Stimulated activated CD8-positive, alpha-beta memory T cell treated with anti-CD3 and anti-CD28 coated beads, Interleukin-15, amount 100 ng/mL, for 4 hours (primary cell): Measurements from ENCODE around the gene TBC1D7.
A peak's percentile ranks its signal among the peaks of the same experiment; 100 is the strongest.

Experiments used
- DNase-seq, 2 donors: peaks; one replicate each; pipeline ENCODE4 v3.0.0-alpha.2; 2020; ENCODE audit warnings: low read depth in 2 of 2

TBC1D7 gene

DNA sequence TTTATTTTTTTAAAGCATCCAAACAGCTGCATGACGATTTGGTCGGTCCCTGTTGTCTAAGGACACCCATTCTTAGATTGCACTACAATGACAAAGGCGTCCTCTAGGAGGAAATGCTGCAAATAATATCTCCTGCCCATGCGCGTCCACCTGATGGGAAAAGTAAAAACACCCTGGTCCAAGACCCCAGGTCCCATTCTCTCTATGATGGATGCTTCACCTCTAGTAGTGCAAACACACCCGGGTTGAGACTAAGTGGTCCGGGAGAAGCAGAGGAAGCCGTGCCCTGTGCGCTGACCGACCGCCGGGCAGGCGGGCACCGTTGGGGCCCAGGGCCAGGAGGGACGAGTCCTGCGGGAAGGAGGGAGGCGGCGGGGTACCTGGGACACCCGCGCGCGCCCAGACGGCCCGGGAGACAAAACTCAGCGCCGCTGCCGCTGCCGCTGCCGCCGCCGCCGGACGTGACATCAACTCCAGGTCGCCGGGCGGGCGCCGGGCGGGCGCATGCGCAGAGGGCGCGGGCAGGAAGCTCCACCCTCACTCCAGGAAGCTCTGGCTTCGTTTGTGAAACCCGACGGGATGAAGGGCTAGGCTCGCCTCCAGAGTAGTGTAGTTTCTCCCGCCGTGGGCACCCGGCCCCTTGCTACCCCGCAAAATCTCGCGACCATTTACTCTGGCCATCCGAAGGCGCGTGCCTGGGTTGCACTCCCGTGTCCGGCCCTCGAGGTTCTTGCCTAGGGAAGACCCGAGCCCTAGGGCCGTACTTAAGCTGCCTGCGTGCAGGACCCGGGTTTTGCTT, at the start of gene TBC1D7:
Gene TBC1D7 (minus strand): TSS at position 462 of the 799 bp plus-strand sequence. CDS start 1,639 bp downstream, outside the sequence.
- peak; percentile 84 to 89 for DNase-seq

DNA sequence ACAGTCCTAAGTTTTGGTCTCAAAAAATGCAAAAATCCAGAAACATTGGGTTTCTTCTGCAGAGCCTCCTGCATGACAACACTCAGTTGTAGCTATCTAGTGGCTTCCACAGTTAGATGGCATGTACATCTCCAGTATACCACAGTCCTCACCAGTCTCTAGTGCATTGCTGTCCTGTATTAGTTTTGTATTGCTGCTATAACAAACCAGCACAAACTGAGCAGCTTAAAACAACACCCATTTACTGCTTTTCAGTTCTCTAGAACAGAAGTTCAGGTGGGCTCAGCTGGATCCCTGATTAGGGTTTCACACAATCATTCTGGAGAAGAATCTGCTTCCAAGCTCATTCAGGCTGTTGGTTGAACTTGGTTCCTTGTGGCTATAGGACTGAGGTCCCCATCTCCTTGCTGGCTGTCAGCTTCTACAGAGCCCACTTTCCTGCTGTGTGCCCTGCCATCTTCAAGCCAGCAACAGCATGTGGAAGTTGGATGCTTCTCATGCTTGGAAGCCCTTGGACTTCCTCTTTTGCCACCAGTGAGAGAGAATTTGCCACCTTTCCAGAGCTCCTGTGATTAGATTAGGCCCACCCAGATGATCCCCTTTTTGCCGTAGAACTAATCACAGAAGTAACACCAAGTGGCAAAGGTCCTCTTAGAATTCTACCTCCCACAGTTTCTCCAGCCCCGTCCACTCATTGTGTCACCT, 48.9 kb upstream of the TBC1D7 start:
- DNase-seq, result no peak

DNA sequence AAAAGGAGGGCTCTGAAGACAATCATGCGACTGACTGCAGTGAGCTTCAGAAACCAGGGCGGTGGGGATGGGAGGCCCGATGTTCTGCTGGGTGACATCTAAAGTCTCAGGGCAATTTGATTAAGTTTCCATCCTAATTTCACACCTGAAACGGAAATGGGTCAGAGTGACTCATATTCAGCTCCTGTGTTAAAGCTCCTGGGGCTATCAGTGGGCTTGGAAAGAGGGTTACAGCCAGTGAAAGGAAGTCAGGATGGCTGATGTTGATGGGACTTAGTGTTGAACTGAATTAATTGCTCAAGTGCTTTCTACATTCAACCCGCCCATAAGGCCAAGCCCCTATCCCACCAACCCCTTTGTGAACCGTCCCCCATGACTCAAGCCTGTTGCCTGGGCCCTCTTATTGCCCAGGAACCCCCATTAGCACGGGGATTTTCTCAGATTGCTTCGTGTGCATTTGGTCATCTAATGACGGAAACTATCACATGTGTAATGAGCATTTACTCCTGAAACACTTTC, 47.1 kb upstream of the TBC1D7 start:
- no peak for DNase-seq

DNA sequence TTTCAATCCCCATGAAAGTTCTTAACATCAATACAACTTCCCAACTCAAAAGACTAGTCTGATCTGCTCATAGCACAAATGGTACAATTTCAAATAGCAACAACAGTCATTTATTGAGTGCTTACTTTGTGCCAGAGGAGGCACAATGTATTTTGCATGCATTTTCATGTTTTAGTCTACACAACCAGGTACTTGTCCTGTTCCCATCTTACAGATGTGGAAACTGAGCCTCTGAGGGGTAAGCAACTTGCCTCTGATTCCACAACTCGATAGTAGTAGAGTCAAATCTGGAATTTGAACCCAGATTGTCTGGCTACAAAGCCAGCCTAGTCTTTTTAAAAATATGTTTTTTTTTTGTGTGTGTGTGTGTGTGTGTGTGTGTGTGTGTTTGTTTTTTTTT, 45.6 kb upstream of the TBC1D7 start:
- DNase-seq, result no peak

DNA sequence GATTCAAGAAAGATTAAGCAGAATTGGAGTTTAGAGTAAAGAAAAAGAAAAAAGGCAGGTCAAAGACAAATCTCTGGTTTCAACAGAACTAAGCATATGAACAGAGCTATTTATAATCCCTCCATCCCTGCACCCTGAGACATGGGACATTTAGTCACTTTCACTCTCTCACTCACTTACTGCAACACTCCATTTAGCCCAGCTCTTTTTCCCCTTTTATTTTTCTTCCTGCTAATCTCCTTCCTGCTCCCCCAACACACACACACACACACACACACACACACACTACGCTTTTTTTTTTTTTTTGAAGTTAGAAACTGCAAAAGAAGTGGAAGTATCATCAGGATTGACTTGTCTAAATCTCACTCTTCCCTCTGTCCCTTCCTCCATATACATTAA, 45.1 kb upstream of the TBC1D7 start:
- DNase-seq, result no peak

DNA sequence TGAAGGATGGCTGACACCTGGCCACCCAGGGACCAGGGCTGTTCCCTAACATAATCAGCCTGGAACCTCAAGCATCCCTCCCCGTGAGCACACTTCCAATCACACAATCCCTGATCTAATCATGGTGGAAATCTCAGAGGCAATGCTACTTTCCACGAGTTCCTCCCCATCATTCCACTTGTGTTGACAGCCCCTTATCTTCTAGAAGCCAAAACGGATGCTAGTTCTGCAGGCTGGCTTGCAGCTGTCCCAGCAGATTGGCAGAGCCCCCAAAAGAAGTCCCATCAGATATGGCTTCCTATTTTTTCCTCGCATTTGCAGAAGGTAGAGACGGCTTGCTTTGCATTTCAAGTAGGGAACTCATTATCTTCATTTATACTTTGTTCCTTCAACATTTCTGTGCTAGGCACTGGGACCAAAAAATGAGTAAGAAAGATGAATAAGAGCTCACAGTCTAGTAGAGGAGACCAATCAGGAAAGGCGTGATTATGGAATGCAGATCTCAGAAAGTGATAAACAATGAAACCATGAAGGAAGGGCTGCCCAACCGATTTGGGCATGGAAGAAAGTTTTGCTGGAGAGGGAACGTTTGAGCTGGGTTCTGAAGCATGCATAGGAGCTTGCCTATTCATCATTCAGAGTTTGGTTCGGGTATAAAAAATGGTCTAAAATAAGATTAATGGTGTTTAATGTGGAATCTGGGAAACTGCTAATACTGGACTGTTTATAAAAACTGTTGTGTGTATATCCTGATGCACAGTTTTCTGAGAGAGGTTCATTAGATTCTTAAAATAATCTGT, 44.6 kb upstream of the TBC1D7 start:
- no peak for DNase-seq

DNA sequence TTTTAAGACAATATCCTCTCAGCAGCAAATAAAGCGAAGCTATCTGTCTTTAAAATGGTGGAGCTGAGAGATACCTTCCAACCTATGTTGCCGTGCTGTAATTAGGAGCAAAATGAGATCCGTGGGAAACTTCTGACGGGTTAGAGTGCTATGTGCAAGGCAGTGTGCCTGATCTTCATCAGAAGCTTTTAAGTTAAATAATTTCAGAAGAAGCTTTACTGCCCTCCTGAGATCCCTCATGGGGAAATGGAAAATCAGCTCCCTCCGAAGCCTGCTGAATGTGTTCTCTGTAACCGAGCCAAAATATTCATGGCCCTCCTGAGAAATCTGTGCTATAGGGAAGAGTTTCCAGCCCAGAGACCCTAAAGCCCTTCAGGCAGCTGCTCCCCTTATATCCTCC, 43.7 kb upstream of the TBC1D7 start:
- DNase-seq, result no peak

DNA sequence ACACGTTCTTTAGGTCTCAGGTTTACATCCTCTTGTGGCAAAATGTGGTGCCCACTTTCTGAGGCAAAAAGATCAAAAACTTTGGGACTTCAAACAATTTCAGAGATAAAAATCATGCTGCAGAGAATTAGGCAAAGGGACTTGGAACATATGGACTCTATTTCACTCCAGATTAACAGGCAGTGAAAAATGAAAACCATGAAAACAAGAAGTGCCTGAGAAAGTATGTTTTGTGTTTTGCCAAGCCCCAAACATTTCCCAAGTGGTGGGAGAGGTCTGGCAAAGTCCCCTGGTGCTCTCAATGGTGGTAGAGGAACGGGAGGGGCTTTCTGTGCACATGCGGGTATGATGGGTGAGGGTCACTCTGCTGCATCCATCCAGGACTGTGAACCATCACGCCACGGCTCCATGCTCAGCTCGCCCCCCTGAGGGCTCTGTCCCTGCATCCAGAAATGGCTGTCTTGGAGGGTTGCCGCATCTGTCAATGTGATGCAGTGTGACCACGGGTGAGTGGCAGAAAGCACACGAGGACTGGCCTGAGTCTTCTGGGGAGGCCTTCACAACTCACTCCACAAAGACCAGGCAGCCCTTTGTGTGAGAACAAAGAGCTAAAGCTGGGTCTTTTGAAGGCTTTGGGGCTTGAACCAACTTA, 43.2 kb upstream of the TBC1D7 start:
- no peak for DNase-seq

DNA sequence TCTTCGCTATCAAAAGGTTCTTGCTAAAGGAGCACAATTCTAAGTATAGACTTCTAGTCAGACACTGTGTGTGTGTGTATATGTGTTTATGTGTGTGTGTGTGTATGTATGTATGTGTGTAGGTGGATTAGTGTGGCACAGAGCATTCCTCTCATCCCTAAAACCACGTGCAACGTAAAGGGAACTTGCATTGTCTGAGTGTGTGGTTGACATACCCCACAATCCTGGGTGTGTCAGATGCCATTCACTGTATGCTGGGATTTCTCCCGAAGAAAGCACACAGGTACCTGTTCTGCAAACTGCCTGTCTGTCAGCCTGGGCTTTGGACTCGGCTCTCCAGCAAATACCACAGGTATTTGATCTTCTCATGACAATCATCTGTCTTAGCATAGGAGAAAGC, 42.3 kb upstream of the TBC1D7 start:
- DNase-seq, result no peak

DNA sequence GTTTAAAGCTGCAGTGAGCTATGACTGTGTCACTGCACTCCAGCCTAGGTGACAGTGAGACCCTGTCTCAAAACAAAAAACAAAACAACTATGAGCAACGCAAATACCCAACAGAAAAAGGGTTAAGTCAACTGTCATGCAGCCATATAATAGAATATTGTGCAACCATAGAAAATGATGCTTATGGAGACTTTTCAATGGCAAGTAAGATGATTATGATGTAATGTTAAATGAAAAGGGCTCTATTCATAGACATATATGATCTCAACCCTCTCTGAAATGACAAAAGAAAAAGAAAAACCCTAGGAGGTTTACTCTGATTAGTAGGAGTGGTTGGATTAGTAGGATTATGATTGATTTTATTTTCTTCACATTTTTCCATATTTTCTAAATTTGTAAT, 41.3 kb upstream of the TBC1D7 start:
- no peak for DNase-seq

DNA sequence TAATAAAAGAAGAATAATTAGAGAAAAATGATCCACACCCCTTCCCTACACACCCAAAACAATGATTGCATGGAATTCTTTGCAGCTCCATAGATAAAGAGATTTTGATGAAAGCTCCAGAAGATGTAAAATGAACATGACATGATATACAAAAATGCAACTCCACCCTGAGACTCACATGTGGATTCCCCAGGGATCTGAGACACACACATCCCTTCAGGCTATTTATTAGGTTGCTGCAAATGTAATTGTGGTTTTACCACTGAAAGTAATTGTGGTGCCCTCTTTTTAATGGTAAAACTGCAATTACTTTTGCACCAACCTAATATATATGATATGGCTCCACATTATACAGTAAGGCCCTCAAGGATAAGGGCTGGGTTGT, 40.4 kb upstream of the TBC1D7 start:
- no peak for DNase-seq

DNA sequence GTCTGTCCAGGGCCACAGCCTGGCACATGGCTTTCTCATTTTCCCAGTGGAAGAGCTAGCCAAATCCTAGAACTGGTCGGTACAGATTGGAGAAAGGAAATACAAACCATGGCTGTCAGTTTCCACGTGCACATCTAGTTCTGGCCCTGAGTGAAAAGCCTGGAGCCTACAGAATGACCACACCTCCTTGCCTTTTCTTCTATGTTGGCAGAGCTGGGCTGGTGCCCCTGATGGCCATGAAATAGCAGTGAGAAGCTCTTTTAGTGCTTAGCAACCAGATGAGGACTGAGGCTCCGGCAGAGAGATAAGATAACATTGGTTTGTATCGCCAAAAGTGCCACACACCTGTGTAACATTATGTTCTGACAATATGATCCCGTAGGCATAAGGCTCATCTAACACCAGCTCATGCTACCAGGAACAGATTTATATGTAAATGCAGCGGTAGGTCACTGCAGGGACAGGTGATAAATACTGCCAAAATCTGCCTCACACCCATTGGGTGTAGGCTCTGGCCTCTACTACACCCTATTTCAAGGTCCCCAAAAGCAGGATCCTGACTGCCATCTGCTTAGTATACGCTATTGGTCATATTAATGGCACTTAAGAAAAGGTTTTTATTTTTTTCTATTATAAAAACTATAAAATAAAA, 39.9 kb upstream of the TBC1D7 start:
- no peak for DNase-seq

DNA sequence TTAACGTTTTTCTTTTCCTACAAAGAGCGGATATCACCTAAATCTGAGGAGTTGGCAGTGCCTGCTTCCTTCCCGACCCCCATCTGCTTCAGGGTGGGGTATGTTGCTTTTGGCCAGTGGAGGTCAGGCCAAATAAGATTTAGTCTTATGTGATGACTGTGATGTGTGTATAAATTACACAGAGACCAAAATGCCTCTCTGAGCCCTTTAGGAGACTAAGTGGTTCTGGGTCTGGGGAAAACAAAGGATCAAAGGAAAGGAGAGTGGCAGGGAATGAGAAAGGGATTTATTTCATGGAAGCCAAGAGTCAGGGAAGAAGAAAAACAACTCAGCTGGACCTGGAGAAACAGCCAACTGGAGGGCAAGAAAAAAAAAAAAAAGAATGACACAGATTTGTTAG, 39.1 kb upstream of the TBC1D7 start:
- DNase-seq, result no peak

DNA sequence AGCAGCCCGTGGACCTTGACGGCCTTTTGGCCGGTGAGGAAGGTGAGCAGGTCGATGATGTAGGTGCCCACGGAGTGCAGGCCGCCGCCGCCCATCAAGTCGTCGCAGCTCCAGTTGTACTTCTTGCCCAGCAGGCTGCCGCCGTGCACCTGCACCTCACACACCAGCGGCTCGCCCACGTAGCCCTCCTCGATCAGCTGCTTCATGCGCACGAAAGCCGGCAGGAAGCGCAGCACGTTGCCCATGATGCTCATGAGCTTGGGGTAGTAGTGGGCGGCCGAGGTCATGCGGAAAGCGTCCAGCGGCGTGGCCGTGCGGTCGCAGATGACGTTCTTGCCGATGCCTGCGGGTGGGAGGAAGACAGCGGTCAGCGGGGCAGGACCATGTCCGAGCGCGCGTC, 37.0 kb upstream of the TBC1D7 start:
- no peak for DNase-seq

DNA sequence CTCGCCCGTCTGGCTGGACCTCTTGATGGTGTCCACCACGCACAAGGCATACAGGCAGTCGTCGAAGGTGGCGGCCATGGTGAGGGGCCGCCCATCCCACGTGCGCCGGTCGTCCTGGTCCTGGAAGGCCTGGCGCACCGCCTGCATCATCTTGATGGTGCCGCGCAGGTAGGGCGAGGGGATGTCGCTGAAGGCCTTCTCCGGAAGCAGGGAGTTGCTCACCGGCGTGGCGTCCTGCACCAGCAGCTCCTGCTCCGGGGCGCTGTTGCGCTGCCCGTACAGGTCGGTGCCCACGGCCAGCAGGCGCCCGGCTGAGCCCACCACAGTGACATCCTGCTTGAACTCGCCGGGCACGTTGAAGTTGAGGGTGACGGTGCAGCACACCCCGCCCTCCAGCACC, 36.5 kb upstream of the TBC1D7 start:
- no peak for DNase-seq

DNA sequence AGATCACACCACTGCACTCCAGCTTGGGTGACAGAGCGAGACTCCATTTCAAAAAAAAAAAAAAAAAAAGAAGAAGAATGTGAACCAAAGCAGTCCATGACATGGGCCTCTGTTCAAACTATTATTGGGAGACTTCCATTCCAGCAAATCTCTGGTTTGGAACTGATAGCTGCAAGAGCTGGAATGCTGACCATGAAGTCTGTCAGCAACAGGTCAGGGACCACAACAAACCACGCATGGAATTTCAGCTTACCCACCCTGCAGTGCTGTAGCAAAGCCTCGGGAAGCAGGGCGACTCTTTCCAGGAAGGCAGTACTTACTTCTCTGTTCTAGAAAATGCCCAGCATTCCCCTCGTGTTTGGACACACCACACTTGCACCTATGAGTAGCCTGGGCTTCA, 34.1 kb upstream of the TBC1D7 start:
- DNase-seq, result no peak

DNA sequence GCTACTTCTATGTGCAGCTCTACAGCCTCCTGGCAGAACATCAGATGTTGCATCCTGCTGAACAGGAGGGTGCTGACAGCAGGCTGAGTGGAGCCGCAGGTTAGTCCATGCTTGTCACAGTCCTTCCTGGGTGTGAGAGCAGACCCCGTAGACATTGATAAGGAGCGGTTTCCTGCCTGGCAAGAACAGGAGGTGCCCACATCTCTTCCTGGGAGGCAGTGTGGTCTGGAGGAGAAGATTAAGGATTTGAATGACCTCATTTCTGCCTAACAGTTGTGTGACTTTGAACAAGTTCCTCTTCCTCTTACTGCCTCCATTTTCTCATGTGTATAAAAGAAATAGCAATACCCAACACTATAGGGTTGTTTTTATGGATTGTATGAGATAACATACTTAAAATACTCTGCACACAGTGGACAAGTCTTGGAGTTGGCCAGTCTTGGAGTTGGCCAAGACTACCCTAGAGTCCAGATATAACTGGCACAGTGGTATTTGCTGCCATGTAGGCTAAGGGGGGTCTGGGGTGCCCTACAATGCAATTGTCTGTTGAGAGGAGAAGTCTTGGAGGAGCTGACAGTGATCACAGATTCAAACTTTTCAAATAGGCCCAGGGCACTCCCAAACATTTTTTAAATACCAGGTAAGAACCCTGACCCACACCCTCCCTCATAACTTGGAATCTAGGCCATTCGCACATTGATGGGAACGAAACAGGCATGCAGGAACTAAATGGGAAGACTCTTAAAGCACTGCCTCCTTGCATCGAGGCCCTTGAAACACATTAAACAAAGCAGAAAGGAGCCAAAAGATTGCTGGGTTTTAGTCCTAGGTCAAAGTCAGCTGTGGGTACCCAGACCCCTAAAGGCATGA, 32.6 kb upstream of the TBC1D7 start:
- DNase-seq, result no peak

DNA sequence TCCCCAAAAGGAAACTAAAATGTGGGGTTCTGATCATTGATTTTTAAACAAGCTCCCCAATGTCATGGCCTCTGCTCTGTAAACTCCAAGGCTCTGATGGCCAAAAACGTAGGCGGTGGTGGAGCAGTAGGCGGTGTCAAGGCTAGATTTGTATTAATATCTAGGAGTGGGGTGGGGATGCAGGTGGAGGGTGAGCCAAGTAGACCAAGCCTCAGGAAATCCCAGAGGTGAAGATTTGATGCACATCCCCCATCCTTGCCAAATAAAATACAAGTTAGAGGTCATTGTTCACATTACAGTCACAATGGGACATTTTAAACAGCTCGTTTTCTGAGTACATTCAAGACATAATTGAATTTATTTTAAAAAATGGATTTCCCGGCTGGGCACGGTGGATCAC, 30.9 kb upstream of the TBC1D7 start:
- DNase-seq, result no peak

DNA sequence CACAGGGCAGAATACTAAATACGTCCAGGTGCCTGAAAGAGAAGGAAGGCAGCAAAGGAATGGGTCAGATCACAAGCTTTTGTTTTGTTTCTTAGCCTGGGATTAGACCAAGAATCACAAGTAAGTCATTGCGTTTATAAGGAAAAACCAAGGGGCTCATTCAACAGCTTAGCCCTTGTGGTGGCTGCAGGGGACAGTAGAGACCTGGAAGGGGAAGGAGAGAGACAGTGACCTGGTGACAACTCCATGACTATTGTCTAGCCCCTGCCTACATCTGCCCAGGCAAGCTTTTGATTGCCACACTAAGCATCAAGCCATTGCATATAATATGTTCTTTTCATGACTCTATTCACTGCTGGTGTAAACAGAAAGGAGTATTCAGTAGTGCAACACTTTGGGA, 30.2 kb upstream of the TBC1D7 start:
- no peak for DNase-seq

DNA sequence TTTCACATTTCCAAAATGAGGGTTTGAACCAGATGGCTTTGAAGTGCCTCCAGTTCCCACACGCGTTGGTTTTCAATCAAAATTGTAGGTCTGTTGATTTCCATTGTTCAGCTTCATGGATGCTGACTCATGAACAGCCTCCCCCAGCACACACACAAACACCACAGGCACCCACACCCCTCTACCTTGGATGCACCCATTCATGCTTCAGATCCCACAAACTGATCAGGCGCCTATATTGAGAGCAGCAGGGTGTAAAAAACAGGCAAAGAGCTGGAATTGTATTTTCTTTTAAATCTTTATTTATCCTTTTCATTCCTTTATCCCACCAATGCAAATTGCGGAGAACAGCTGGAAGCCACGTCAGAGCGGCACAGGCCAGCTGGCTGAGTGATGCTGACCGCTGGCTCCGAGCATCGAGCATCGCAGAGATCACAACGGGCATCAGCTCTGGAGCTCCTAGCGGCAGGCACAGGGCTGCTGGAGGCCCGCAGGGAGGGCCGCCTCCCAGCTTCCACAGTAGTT, 29.3 kb upstream of the TBC1D7 start:
- no peak for DNase-seq
